Naive B cell (primary cell): ENCODE data around the gene STK38. TPM values are rescaled to one million over a fixed set of nuclear protein-coding genes. Genes with fewer than 3 reads are reported as not detected.

Source experiments
- ATAC-seq, 2 donors: fragments of 150-1000 bp; cut with Tn5 transposase; 2 replicates each; pipeline ENCODE4 v1.10.0; 2021; ENCODE audit warnings: low read depth in 2 of 2, mild to moderate bottlenecking in 2 of 2, moderate library complexity in 2 of 2
- DNase-seq: peaks from one replicate; pipeline ENCODE4 v3.0.0; 2022
- H3K27ac Mint-ChIP-seq, 6 donors: one replicate each; pipeline ENCODE4 v1.8.0; 2020 to 2022; ENCODE audit warnings: mild to moderate bottlenecking in 6 of 6, mixed read lengths in 6 of 6, moderate library complexity in 5 of 6, inconsistent platforms in 2 of 6
- H3K27me3 Mint-ChIP-seq, 3 donors: one replicate each; pipeline ENCODE4 v1.8.0; 2021 to 2022; ENCODE audit warnings: mixed read lengths in 3 of 3, mild to moderate bottlenecking in 1 of 3
- H3K36me3 Mint-ChIP-seq, 2 donors: one replicate each; pipeline ENCODE4 v1.8.0; 2020 to 2022; ENCODE audit warnings: mixed read lengths in 2 of 2, inconsistent platforms in 1 of 2, mild to moderate bottlenecking in 1 of 2
- H3K4me1 Mint-ChIP-seq, 3 donors: one replicate each; pipeline ENCODE4 v1.8.0; 2020 to 2022; ENCODE audit warnings: mixed read lengths in 3 of 3, inconsistent platforms in 1 of 3, mild to moderate bottlenecking in 1 of 3, moderate library complexity in 1 of 3
- H3K4me3 Mint-ChIP-seq, 8 donors: one replicate each; pipeline ENCODE4 v1.8.0; 2020 to 2022; ENCODE audit warnings: mild to moderate bottlenecking in 8 of 8, mixed read lengths in 8 of 8, moderate library complexity in 8 of 8, inconsistent platforms in 2 of 8
- H3K9me3 Mint-ChIP-seq, 7 donors: one replicate each; pipeline ENCODE4 v1.8.0; 2020 to 2022; ENCODE audit warnings: mixed read lengths in 7 of 7, mild to moderate bottlenecking in 5 of 7, inconsistent platforms in 2 of 7, moderate library complexity in 1 of 7
- polyA plus RNA-seq, 6 donors: library from polyadenylated mRNA; unstranded; fragments of 300-500 nt; fragmentation: Illumina TruSeq; gene quantifications; one replicate each; pipeline ENCODE4 v1.2.3, GENCODE V29; 2021; ENCODE audit warnings: low read depth in 6 of 6

Gene STK38
- polyA plus RNA-seq, 6 donors from 2014 or later = 16.8 to 57.7 (median 36.3) TPM

DNA sequence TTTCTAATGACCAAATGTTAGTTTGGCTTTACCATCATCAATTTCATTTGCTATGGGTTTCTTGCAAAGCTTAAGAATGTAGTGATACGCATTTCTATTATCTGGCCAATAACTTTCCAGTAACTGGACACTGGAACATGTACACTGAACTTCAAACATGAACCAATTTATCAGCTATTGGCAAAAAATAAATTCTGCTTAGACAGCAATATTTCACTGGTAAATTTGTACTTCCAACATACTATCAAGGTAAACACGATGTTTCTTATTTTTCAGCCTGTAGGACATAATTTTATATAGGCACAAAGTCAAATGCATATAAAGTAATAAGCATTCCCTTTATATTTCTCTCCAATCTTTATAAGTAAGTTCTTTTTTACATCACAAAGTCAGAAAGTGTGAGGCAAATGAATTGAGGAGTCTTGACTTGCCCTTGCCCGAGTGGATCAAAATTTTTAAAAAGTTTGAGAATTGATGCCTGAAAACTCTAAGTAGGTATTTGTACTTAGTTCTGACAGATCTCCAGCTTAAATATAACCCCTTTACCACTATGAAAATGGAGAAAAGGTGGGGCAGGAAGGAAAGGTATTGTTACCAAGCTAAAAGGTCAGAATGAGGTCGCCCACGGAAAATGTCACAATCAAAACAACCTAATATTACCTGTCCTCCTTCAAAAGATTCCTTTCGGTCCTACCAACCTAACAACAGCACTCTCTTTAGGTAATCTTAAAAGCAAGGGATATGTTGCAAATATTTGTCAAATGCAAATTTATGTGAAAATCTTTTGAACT, 41.3 kb downstream of the STK38 start:
- peaks cover 0 to 21% of the 10 kb centered on the region in 2 donors for H3K36me3 Mint-ChIP-seq
- no peaks in the 10 kb centered on the region for H3K4me1 Mint-ChIP-seq
- no peaks in the 10 kb centered on the region for H3K9me3 Mint-ChIP-seq
- ATAC-seq (no peak), DNase-seq (no peak)
- no peaks in the 10 kb centered on the region for H3K27me3 Mint-ChIP-seq
- no peak overlapping the region for H3K4me3 Mint-ChIP-seq
- H3K27ac Mint-ChIP-seq = no peak overlapping the region

DNA sequence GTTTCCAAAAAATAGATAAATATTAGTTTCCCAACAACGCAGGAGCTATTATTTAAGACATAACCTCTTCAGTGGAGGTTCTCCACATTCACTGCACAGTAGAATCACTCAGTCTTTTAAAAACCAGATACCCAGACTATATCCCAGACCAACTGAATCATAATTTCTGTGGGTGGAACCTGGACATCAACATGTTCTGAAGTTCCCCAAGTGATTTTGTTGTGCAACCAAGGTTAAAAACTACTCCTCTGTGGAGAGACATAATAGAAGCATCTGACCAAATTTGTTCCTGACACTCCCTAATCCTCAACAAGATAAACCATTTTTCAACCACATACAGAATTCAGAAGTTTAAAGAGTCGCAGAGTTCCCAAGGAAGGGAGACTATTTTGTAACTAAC, 42.3 kb downstream of the STK38 start:
- H3K27me3 Mint-ChIP-seq = no peaks in the 10 kb centered on the region
- no peak overlapping the region for H3K4me3 Mint-ChIP-seq
- peaks cover 0 to 21% of the 10 kb centered on the region in 2 donors for H3K36me3 Mint-ChIP-seq
- H3K27ac Mint-ChIP-seq = peak overlapping the region in 1 of 6 donors; percentile 2
- no peaks in the 10 kb centered on the region for H3K9me3 Mint-ChIP-seq
- ATAC-seq = no peak
- no peaks in the 10 kb centered on the region for H3K4me1 Mint-ChIP-seq
- DNase-seq = no peak

DNA sequence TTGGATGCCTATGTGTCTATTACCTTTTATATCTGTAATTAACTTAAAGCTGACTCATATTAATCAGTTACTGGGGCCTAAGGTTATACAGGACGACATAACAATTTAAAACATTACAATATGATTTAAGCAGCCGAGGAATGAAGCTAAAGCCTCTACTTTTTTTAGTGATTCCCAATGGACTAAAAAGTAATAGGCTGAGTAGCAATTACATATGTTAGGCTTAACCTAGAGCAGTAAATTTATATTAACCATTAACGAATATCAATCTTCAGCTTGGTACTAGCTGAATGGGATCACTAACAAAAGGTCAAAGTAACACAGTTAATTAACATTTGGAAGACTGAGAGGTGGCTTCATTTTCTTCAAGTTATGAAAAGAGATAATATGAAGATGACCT, 43.1 kb downstream of the STK38 start:
- Mint-ChIP-seq H3K4me1 (peaks cover 0 to under 1% (median 0%) of the 10 kb centered on the region in 3 donors), H3K27me3 (no peaks in the 10 kb centered on the region), H3K9me3 (no peaks in the 10 kb centered on the region), H3K4me3 (no peak overlapping the region), H3K36me3 (peaks cover 0 to 23% of the 10 kb centered on the region in 2 donors), H3K27ac (peak overlapping the region in 2 of 6 donors; percentile 13 to 91)
- no peak for ATAC-seq
- no peak for DNase-seq

DNA sequence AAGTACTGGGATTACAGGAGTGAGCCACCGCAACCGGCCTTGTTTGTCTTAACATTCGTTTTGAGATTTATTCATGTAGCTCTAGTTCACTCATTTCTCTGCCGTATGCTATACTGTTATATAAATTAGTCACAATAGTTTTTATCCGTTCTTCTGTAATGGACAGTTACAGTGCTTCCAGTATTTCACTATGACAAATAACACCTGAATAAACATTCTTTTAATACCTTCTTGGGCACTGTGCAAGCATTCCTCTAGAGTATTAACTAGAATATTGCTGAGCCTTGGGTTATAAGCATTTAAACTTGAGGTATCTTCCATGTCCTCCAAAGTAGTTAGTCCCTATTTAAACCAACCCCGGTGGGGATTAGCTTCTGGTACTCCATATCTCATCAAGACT, 45.6 kb downstream of the STK38 start:
- H3K27me3 Mint-ChIP-seq = no peaks in the 10 kb centered on the region
- H3K4me3 Mint-ChIP-seq = no peak overlapping the region
- no peak overlapping the region for H3K27ac Mint-ChIP-seq
- ATAC-seq (no peak), DNase-seq (no peak)
- H3K36me3 Mint-ChIP-seq = peaks cover 8 to 30% of the 10 kb centered on the region in 2 donors
- H3K9me3 Mint-ChIP-seq = no peaks in the 10 kb centered on the region
- H3K4me1 Mint-ChIP-seq = peaks cover 2 to 5% (median 4%) of the 10 kb centered on the region in 3 donors

DNA sequence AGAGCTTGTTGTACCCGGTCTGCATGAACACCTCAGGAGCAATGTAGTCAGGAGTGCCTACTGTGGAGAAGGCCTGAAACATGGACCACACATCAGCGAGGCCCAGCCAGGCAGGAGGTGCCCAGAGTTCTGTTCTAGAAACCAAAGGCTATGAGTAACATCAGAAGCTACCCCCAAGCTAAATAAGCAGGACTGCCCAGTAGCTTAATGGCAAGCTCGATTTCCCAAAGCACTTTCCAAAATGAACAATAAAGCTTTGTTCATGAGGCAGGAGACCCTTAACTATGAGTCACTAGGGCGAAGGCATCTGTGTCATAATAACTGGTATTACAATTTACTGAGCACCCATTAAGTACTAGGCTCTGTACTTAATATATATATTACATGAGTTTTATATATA, 47.4 kb downstream of the STK38 start:
- H3K27me3 Mint-ChIP-seq = no peaks in the 10 kb centered on the region
- ATAC-seq = no peak
- H3K36me3 Mint-ChIP-seq = peaks cover 8 to 30% of the 10 kb centered on the region in 2 donors
- H3K4me3 Mint-ChIP-seq = no peak overlapping the region
- H3K27ac Mint-ChIP-seq = no peak overlapping the region
- no peaks in the 10 kb centered on the region for H3K9me3 Mint-ChIP-seq
- DNase-seq = no peak
- peaks cover 2 to 5% (median 4%) of the 10 kb centered on the region in 3 donors for H3K4me1 Mint-ChIP-seq

DNA sequence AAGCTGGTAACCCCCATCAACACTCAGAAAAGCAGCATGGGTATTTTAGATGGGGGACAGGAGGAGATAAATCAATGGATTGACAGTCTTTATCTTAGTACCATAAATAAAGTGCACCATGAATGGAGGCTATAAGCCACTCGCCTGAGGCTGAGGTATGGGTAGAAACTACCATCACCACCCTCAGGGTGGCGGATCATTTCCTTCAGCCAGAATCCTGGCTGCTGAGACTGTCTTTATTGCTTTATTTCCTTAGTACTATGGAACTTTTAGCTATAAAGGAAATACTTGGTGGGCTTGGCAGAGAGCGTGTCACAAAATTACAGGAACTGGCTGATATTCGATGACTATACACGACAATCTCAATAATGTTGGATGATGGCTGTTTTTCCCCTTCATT, 52.2 kb downstream of the STK38 start:
- Mint-ChIP-seq H3K27ac (no peak overlapping the region), H3K4me1 (peaks cover 2 to 8% (median 5%) of the 10 kb centered on the region in 3 donors), H3K36me3 (peaks cover 22 to 24% of the 10 kb centered on the region in 2 donors), H3K4me3 (no peak overlapping the region), H3K9me3 (no peaks in the 10 kb centered on the region), H3K27me3 (no peaks in the 10 kb centered on the region)
- DNase-seq (no peak), ATAC-seq (no peak)

DNA sequence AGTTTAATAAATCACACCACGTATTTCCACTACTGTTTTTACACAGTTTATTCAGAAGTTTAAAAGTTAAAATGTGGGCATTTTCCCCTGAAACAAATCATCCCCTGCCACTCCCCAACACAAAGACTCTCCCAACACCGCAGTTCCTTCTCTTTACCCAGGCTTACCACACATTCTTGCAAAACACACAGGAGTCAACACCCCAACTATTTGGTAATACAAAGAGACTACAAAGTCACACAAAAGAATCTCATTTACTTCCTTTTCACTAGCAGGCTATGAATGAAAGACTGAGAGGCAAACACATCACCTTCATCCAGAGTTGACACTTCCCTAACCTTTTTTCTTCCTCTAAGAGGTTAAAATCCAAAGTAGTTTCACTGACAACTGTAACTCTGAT, 53.4 kb downstream of the STK38 start:
- no peaks in the 10 kb centered on the region for H3K9me3 Mint-ChIP-seq
- H3K27ac Mint-ChIP-seq = peak overlapping the region in 3 of 6 donors; percentile 3 to 70 (median 47)
- no peaks in the 10 kb centered on the region for H3K27me3 Mint-ChIP-seq
- no peak for ATAC-seq
- H3K4me3 Mint-ChIP-seq = no peak overlapping the region
- peaks cover 19 to 22% of the 10 kb centered on the region in 2 donors for H3K36me3 Mint-ChIP-seq
- H3K4me1 Mint-ChIP-seq = peaks cover 0 to 8% (median 5%) of the 10 kb centered on the region in 3 donors
- DNase-seq = no peak

DNA sequence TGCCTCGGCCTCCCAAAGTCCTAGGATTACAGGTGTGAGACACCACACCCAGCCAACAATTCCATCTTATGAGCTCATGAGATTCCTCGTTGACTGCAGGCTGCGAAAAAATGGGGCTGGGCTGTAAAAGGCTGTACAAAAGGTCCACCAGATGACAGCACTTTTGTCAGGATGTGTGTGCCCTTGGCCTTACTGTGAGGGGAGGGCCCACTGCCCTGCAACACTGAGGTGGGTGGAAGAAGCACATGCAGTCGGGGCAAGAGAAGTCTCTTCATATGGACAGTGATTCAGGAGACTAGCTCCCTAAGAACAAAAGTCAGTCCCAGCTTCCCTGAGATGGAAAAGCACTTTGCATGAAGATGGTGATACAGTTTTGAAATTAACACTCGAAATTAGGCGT, 54.0 kb downstream of the STK38 start:
- H3K4me3 Mint-ChIP-seq = no peak overlapping the region

DNA sequence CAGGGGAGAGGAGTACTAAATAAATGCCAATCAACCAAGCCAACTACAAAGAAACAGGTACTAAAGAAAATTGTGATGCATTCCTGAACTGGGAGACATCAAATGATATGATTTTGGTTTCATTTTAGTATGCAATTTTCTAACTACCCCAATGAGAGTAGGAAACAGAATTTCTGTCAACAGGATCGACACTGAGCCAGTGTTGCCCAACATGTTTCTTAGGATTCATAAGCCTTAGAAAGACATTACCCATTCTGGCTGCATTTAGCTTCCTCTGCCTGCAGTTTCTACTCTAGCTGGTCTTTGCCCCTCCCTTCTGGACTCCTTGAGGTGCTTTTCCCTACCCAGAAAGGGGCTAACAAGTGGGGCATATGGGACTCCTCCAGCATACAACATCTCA, 54.7 kb downstream of the STK38 start:
- H3K27ac Mint-ChIP-seq = peak overlapping the region in 1 of 6 donors; percentile 8
- ATAC-seq (no peak), DNase-seq (no peak)
- peaks cover 0 to 8% (median 5%) of the 10 kb centered on the region in 3 donors for H3K4me1 Mint-ChIP-seq
- peaks cover 17 to 22% of the 10 kb centered on the region in 2 donors for H3K36me3 Mint-ChIP-seq
- no peaks in the 10 kb centered on the region for H3K27me3 Mint-ChIP-seq
- no peak overlapping the region for H3K4me3 Mint-ChIP-seq
- no peaks in the 10 kb centered on the region for H3K9me3 Mint-ChIP-seq

More for the DNA sequence above, 54.0 kb downstream of the STK38 start:
- H3K27ac Mint-ChIP-seq = peak overlapping the region in 3 of 6 donors; percentile 3 to 70 (median 47)
- H3K9me3 Mint-ChIP-seq = no peaks in the 10 kb centered on the region
- peaks cover 0 to 8% (median 5%) of the 10 kb centered on the region in 3 donors for H3K4me1 Mint-ChIP-seq
- ATAC-seq (no peak), DNase-seq (no peak)
- H3K36me3 Mint-ChIP-seq = peaks cover 18 to 22% of the 10 kb centered on the region in 2 donors
- H3K27me3 Mint-ChIP-seq = no peaks in the 10 kb centered on the region

DNA sequence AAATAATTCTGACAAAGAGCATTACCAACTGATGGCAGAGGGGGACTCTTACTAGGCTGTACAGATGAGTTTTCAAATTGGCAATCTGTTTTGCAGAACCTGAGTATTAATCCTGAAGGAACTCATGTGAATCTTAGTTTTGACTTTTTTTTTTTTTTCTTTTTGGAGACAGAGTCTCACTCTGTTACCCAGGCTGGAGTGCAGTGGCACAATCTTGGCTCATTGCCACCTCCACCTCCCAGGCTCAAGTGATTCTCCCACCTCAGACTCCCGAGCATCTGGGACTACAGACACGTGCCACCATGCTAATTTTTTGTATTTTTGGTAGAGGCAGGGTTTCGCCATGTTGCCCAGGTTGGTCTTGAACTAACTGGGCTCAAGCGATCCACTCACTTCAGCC, 55.2 kb downstream of the STK38 start:
- no peaks in the 10 kb centered on the region for H3K27me3 Mint-ChIP-seq
- H3K36me3 Mint-ChIP-seq = peaks cover 12 to 17% of the 10 kb centered on the region in 2 donors
- H3K27ac Mint-ChIP-seq = peak overlapping the region in 3 of 6 donors; percentile 58 to 68 (median 67)
- ATAC-seq (no peak), DNase-seq (no peak)
- no peaks in the 10 kb centered on the region for H3K9me3 Mint-ChIP-seq
- H3K4me1 Mint-ChIP-seq = peaks cover 0 to 5% (median under 1%) of the 10 kb centered on the region in 3 donors
- no peak overlapping the region for H3K4me3 Mint-ChIP-seq

DNA sequence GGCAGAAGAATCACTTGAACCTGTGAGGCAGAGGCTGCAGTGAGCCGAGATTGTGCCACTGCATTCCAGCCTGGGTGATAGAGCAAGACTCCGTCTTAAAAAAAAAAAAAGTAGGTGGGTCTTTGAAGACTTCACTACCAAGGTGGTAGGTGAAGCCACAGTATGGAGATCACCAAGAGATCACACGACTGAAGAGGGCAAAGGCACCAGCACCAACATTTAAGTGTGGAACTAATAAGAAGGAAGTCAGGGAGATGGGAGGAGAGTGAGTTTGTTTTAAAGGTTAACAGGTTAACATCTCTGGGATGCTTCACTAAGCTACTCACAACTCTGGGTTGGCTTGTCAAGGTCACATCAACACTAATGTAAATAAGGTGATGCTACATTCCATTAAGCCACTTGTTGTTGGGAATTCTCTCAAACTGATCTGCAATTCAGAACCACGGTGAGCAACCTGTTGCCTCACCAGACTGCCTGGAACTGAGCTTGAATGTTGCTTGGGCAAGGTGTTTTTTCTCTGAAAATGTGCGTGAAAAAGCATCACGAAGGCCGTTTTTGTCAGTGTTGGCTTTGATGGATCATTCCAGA, 55.8 kb downstream of the STK38 start:
- no peak for DNase-seq
- peaks cover 13 to 18% of the 10 kb centered on the region in 2 donors for H3K36me3 Mint-ChIP-seq
- no peak for ATAC-seq
- H3K9me3 Mint-ChIP-seq = no peaks in the 10 kb centered on the region
- peaks cover 0 to 4% (median 0%) of the 10 kb centered on the region in 3 donors for H3K4me1 Mint-ChIP-seq
- H3K27ac Mint-ChIP-seq = peak overlapping the region in 1 of 6 donors; percentile 16
- no peaks in the 10 kb centered on the region for H3K27me3 Mint-ChIP-seq
- H3K4me3 Mint-ChIP-seq = no peak overlapping the region

DNA sequence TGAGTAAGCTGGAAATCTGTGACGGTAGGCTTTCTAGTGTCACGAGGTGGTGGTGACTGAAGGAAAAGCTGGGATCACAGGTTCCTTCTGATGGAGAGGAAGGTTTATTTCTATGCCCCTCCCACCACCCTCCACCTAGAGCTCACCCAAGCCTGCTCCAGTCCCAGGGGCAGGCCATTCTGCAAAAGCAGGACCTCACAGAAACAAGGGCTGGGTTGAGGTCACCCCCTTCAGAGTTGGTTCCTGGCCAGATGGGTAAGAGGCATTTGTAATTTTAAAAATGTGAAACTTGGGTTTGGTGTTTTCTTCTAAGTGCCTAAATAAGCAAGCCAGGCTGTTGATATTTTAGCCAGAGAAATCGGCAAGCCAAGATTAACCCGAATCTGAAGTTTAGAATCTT, 57.9 kb downstream of the STK38 start:
- Mint-ChIP-seq H3K4me1 (peaks cover 0 to 9% (median 0%) of the 10 kb centered on the region in 3 donors), H3K27me3 (no peaks in the 10 kb centered on the region), H3K9me3 (no peaks in the 10 kb centered on the region)

DNA sequence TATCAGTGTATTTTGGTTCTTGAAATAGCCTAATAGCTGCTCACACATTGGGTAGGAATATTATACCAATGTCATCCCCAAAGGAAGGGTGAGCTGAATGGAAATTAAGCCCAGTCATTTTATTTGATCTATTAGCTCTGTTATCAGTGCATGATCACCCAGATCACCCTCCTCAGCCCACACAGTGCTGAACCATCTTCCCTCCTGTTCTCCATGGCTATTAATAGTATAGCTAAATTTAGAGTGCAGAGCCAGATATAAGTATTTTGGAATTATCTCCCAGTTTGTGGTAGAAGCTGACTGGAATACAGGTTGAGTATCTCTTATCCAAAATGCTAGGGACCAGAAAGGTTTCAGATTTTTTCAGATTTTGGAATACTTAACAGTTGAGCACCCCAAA, 59.1 kb downstream of the STK38 start:
- ATAC-seq (no peak), DNase-seq (no peak)
- H3K36me3 Mint-ChIP-seq = peaks cover 14 to 21% of the 10 kb centered on the region in 2 donors
- no peak overlapping the region for H3K27ac Mint-ChIP-seq
- no peaks in the 10 kb centered on the region for H3K27me3 Mint-ChIP-seq
- no peak overlapping the region for H3K4me3 Mint-ChIP-seq
- no peaks in the 10 kb centered on the region for H3K9me3 Mint-ChIP-seq
- H3K4me1 Mint-ChIP-seq = peaks cover 0 to 5% (median 0%) of the 10 kb centered on the region in 3 donors

More for the DNA sequence above, 57.9 kb downstream of the STK38 start:
- ATAC-seq = no peak
- Mint-ChIP-seq H3K36me3 (peaks cover 14 to 33% of the 10 kb centered on the region in 2 donors), H3K4me3 (no peak overlapping the region), H3K27ac (no peak overlapping the region)
- DNase-seq = no peak

DNA sequence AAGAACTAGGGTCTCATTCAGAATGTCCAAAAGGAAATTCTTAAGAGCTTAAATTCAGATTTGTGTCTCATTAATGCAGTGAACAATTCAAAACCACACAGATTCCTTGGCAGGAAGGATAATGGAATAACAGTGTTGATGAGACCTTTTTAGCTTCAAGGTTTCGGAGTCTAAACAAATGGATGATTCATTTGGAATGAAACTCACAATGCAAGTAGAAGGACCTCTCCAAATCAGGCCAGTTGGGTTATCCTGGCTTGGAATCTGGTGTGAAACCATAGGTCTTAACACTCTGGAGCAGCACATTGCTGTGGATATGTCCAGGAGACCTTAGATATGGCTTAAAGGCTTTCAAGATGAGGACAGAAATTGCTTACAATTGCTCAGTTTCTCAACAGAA, 59.6 kb downstream of the STK38 start:
- no peaks in the 10 kb centered on the region for H3K27me3 Mint-ChIP-seq

More for the DNA sequence above, 59.6 kb downstream of the STK38 start:
- DNase-seq = no peak
- no peak for ATAC-seq
- Mint-ChIP-seq H3K9me3 (no peaks in the 10 kb centered on the region), H3K4me3 (no peak overlapping the region), H3K27ac (no peak overlapping the region), H3K36me3 (peaks cover 14 to 21% of the 10 kb centered on the region in 2 donors), H3K4me1 (peaks cover 0 to 5% (median 0%) of the 10 kb centered on the region in 3 donors)
